Fibroblast of villous mesenchyme (primary cell): ENCODE data around the gene ZNF775. TPM values are rescaled to one million over a fixed set of nuclear protein-coding genes. Genes with fewer than 3 reads are reported as not detected.

Experiments
- DNase-seq: peaks from one replicate; pipeline ENCODE4 v3.0.0-alpha.2; 2010; ENCODE audit warnings: low read depth
- H3K4me3 ChIP-seq: 2 replicates; pipeline ENCODE4 v1.5.1; 2011; ENCODE audit warnings: low read depth, mild to moderate bottlenecking, low read length
- total RNA-seq: library from RNA; depleted of rRNA; stranded (reverse); fragments of >200 nt; gene quantifications from 2 replicates; pipeline ENCODE4 v1.2.3, GENCODE V29; 2012
- TF ChIP-seq, protein P1 (sequence below): IDR thresholded peaks from 2 replicates; pipeline ENCODE4 v1.5.1; 2012; ENCODE audit warnings: low read depth, mild to moderate bottlenecking, low read length; ENCODE audit not compliant: insufficient read depth

Gene ZNF775
- total RNA-seq, 1 donor: 3.0 TPM

- TF ChIP-seq, protein P1, sequence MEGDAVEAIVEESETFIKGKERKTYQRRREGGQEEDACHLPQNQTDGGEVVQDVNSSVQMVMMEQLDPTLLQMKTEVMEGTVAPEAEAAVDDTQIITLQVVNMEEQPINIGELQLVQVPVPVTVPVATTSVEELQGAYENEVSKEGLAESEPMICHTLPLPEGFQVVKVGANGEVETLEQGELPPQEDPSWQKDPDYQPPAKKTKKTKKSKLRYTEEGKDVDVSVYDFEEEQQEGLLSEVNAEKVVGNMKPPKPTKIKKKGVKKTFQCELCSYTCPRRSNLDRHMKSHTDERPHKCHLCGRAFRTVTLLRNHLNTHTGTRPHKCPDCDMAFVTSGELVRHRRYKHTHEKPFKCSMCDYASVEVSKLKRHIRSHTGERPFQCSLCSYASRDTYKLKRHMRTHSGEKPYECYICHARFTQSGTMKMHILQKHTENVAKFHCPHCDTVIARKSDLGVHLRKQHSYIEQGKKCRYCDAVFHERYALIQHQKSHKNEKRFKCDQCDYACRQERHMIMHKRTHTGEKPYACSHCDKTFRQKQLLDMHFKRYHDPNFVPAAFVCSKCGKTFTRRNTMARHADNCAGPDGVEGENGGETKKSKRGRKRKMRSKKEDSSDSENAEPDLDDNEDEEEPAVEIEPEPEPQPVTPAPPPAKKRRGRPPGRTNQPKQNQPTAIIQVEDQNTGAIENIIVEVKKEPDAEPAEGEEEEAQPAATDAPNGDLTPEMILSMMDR: no peak
- no peak overlapping the region for H3K4me3 ChIP-seq
- no peak for DNase-seq
These were observed 5.9 kb upstream of the ZNF775 start for GRCh38 chr7:150373049-150373801.

- H3K4me3 ChIP-seq: no peak overlapping the region
- no peak for DNase-seq
- TF ChIP-seq, protein P1: no peak
These were observed 5.1 kb upstream of the ZNF775 start for GRCh38 chr7:150374026-150374425.

GRCh38 chr7:150374472-150374871 lies 4.7 kb upstream of the ZNF775 start:
- H3K4me3 ChIP-seq: no peak overlapping the region
- TF ChIP-seq, protein P1: no peak
- no peak for DNase-seq

DNA sequence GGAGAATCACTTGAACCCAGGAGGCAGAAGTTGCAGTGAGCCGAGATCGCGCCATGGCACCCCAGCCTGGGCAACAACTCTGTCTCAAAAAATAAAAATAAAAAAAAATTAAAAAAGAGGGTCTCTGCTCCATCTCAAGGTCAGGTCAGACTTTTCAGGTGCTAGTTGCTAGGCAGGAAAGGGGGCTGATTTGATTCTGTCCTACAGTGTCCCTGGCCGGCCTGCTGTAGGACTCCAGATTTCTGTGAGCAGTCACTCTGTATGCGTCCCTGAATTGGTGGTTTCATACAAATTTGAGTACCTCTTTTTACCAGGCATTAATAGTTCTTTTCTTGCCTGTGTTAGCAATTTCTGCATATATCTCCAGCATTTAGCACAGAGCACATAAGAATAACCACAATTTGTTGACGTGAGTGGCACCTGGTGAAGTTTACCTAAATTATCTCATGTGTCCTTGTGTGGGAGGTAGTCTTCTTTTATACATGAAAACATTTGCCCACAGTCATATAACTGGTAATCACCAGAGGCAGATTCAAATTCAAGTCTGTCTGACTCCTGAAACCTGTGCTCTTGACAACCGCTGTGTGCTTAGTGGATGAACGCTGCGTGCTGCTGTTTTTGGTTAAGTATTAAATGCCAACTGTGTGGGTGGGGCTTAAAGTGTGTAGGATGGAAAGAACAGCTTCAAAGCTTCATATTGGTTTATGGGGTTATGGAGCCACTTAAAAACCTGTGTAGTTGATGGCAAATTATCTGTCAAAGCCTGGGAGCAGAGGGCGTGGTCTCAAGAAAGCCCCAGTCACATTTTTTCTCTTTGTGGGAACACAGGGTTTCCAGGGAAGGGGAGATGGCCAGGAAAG lies 3.2 kb upstream of the ZNF775 start:
- no peak overlapping the region for H3K4me3 ChIP-seq
- TF ChIP-seq, protein P1: no peak
- no peak for DNase-seq

- H3K4me3 ChIP-seq: no peak overlapping the region
- TF ChIP-seq, protein P1: no peak
- no peak for DNase-seq
These were observed 2.6 kb upstream of the ZNF775 start for GRCh38 chr7:150376560-150376959.

DNA sequence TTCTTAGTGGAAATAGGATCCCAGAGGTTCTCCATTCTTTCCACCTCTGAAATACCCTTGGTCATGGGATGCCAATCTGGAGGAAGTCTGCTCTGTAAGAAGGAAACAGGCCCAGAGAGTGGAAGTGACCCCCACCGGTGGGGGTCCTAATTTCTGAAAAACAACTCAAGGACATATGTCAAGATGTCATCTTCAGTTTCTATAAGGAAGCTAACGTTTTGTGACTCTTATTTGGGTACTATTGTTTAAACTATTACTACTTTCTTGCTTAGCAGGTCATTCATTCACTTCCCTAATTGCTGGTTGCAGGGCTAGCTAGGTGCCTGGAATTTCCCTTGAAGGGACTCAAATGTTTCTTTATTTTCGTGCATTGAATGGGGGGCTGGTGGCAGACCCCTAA lies 1.9 kb upstream of the ZNF775 start:
- DNase-seq: no peak
- no peak overlapping the region for H3K4me3 ChIP-seq
- TF ChIP-seq, protein P1: no peak
